ENCODE data around the gene PLEKHA6.

Gene PLEKHA6

DNA sequence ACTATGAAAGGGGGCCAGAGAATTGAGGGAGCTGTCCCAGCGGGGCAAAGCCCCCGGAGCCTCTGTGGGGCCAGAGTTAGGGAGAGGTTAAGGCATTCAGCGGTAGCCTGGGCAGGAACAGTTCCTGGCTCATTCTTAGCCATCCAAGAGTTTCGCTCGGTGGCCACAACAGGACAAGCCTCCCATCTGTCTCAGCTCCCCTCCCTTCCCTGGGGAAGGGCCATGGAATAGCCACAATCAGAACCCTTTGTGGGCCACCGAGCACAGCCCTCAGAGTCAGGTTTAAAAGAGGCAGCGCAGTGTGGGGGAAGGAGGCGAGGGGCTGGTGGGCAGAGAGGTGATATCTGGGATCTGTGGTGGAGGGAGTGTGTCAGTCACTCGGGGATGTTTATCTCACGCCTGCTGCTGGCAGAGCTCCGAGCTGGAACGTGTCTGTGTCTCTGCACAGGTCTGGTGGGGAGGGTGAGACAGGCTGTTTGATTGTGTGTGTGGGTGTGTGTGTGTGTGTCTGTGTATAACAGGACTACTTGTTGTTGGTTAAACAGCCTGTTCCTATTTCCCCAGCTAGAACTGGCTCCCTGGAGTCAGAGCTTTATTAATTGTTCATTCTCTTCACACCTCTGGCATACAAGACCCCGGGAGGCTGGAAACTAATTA lies 96.3 kb downstream of the PLEKHA6 start:
- peak in 22 of 58 donors; percentile 30 to 71 (median 53) for DNase-seq

DNA sequence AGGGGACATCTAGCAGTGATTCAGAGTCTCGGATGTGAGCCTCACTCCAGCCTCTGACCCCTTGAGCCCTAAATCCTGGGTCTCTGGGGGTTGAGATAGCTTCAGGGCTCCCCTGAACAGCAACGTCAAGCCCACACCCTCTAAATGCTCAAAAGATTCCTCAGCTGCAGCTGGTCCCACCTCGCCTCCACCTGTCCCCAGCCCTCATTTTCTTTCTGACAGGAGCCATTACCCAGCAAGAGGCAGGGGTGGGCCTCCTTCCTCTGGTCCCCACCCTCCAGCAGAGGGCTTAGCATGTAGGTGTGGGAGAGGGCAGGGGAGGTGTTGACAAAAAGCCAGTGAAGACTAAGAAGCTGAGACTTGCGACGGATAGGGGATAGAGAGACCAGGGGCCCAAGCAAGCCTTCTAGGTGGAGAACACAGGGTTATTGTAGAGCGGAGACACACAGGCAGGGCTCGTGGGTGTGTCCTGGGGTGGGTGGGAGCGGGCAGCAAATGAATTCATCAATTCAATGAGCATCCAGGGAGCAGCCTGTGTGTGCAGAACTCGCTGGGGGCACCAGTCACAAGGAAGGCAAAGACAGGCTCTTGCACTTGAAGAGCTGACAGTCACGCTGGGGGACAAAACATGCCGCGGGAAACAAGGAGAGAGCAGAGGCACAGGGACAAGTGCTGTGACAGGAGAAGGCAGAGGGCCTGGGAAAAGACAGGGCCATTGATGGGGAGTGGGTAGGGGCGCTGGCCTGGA lies 97.0 kb downstream of the PLEKHA6 start:
- DNase-seq, result peak in 12 of 58 donors; percentile 36 to 71 (median 54)

DNA sequence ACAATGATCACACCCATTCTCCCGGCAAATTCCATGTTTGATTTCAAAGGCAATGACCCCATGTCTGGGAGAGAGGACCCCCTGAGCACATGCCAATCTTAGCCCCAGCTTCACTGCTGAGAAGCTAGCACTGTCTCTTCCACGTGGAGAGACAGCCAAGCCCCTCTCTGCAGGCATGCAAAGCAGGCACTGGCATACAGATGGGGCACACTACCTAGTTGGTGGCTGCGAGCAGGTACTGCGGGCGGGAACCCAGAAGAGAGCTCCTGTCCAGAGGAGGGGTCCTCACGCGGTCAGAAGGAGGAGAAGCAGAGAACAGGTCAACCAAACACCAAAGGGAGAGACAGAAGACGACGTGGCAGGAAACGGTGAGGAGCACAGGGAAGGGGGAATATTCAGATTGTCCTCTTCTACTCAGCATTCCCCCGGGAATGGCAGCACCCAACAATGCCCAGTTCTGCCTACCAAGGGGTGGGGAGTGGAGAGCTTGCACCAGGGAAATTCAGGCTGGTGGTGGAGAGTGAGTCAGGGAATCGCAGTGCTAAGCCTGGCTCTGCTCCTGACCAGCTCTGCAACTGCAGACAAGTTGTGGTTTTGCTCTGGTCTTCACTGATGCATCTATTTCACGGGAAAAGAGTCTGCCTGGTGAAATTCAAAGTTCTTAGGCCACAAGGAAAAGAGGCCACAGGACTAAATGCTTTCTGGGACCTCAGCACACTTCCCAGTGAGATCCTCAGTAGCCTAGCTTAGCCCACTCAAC lies 97.8 kb downstream of the PLEKHA6 start:
- DNase-seq, result no peak

DNA sequence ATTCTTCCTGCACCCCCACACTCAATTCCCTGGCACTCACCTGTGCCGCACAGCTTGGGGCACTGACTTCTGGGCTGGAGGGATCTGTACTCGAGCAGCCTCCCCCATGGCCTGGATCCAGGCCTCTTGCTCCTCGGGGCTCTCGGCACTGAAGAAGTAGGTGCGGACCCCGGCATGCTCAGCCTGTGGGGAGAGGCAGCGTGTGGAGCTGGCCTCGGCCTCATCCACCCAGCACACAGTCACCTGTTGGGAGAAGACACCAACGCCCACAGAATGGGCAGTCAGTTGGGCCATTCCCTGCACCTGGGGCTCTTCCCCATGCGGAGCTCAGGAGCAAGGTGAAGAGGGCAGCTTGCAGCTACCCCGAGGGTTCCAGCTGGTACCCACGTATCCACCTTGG lies 98.5 kb downstream of the PLEKHA6 start:
- no peak for DNase-seq

DNA sequence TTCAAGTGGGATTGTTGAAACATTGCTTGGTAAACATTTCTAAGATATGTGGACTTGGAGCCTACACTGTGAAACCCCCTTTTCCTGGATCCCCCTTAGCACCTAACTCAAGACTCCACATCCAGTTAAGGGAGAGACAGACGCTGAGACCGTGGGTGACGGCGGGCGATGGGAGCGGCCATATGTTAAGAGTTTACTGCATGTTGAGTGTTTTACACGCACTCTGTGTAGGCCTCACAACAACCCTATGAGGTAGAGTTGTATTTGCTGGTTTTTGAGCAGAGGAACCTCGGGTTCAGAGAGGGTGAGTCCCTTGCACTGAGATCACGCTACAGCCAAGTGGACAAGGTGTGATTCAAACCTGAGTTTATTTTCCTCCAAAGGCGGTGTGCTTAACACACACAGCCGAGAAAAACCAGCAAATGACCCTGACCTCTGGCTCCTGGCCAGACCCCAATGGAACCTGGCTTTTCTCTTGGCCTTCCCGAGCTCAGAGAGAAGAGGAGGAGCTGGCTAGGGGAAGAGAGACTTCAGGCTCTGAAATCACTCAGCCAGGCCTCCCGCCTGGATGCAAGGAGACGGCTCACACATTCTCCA lies 99.0 kb downstream of the PLEKHA6 start:
- DNase-seq, result no peak

DNA sequence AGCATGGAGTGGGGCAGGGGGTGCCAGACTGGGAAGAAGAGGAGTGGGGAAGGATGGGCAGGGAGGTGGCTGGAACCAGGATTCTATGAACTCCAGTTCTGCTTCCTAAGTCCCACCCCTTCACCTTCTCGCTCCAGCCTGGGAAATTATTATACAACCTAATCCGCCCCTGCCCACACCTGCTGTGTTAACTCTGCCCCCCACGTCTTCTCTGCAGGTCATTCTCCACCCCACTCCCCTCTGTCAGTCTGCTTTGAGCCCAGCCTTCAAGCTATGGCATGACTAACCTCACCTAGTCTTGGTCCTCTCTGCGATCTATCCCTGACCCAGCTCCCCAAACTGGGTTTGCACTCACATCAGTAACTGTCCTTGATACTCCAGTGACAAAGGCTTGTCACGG lies 99.9 kb downstream of the PLEKHA6 start:
- DNase-seq, result no peak

DNA sequence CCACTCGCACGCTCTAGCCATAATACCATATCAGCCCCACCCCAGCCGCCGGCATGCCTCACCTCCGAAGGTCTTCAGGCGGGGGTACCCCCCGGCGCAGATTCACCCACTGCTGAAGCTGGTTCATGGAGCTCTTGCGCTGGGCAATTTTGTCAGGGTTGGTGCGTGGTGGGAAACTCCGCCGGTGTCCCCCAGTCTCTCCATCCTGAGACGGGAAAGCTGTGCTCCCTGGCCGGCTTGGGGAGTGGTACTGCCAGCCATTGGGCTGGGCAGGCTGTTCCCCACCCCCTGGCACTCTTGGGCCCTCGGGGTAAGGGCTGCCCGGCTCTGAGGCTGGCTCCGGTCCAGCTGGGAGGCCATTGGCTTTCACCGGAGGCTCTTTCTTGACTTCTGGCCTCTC lies 100.5 kb downstream of the PLEKHA6 start:
- DNase-seq, result no peak

DNA sequence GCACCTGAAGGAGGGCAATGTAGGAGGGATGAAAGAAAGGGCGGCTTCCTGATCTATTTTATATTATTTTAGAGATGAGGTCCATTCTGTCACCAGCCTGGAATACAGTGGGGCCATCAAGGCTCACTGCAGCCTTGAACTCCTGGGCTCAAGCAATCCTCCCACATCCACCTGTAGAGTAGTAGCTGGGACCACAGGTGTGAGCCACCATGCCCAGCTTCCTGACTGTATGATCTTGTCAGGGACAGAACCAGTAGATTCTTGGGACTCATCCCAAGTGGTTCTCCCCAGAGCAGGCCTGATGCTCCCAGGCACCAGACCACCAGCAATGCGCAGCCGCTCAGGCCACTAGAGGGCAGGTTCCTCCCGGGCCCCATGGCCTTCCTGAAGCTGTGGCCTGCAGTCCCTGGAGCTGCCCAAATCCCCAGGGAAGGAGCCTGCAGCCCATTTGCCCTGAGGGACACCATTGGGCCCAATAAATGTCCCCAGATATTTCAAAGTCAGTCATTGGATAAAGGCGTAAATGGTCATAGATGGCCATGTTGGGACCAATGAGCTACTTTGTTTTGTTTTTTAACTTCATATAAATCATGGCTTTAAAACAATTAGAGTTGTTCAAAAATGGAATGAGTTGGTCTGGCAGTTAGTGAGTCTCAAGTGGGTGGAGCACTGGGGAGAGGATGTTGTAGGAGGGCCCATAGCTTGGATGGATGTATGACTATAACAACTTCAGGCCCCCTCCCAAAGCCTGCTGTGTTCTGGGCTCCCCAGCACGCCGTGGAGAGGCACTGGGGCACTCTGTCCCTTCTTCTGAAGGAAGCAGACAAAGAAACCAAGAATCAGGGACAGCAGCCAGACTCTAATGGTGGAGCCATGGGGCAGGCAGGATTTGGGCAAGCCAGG lies 101.3 kb downstream of the PLEKHA6 start:
- peak in 43 of 58 donors; percentile 23 to 79 (median 49) for DNase-seq

DNA sequence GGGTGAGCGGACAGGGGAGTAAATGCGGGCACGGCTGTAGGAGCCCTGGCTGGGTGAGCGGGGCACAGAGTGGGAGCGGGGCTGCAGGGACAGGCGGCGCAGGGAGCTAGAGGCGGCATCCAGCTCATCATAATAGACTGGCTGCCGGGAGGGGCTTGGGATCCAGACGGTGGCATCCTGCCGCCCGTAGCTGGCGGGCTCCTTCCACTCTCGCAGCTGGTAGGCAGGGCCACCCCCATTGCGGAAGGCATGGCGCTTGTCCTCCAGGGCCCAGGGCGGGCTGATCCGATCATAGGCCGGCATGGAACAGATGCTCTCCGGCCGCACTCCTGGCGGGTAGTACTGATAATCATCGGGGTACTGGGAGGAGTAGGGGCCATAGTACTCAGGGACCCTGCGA lies 102.3 kb downstream of the PLEKHA6 start:
- DNase-seq, result peak in 9 of 58 donors; percentile 16 to 52 (median 32)

DNA sequence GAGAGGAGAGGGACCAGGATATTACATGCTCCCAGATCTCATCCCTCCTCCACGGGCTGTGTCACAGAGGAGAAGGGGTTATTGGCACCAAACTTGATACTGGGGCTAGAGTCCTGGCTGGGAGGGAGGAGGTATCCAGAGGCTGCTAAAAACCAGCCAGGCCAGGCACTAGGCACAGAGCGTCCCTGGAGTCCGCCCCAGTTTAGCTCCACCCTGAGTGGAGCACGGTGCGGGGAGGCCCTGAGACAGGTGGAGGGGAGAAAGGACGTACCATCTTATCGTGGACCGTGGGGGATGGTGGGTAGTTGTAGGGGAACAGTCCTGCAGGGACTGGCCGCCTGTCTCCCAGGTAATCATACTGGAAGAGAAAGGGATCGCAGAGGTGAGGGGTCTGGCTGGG lies 103.2 kb downstream of the PLEKHA6 start:
- no peak for DNase-seq

DNA sequence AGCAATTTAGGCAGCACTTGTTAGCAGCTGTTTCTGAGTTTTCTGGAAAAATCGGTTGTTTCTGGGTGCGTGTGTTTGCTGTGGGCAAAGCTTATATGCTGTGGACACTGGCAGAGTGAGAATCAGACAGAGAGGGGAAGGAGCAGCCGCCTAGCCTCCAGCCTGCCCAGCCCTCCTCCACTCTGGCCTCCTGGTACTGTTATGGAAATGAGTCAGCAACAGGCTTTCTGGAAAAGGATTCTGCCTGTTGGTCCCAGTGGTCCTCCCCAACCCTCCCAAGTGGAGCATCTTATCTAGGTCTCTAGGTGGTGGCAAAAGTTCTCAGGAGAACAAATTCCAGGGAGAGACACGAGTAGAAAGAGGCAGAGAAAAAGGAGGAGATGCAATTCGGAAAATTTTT lies 103.8 kb downstream of the PLEKHA6 start:
- DNase-seq, result no peak

DNA sequence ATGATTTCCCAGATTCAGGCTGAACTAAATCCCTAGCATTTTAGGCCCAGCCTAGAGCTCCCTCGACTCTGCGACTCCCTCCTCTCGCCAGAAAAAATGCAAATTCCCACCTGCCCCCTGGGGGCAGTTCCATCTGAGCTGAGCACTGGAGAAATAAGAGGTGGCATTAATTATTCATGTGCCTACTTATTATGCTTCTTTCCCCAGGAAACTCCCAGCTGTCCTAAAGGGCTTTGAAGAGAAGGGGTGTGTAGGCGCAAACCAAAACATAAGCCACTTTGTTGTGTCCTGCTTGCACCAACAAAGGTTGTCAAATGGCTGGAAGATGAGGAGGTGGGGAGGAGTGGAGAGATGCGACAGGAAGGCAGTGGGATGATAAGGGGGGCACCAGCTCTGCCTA lies 104.5 kb downstream of the PLEKHA6 start:
- peak in 1 of 58 donors; percentile 12 for DNase-seq

DNA sequence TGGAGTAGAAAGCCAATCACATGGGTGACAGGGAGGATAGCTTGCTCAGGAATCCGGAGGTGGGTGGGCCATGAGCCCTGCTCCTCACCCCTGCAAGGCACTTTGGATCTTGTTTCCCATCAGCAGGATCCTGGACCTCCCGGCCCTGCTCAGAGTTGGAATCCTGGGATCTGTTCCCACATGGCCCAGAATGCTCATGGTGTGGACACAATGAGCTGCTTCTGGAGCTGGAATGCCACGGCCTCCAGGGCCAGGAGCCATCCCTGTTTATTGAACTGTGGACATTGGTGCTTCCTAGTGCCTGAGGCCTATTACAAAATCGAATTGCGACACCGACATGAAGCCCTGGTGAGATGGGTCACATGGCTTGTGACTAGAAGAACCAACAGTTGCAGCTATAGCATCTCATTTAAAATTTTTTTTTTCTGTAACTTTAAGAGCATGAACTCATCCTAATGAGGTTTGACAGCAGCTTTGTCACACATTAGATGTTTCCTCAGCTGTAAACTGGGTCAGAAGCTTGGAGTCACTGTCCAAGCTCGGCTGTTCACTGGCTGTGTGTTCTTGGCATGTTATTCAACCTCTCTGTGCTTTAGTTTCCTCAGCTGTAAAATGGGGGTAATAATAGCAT lies 105.6 kb downstream of the PLEKHA6 start:
- no peak for DNase-seq

DNA sequence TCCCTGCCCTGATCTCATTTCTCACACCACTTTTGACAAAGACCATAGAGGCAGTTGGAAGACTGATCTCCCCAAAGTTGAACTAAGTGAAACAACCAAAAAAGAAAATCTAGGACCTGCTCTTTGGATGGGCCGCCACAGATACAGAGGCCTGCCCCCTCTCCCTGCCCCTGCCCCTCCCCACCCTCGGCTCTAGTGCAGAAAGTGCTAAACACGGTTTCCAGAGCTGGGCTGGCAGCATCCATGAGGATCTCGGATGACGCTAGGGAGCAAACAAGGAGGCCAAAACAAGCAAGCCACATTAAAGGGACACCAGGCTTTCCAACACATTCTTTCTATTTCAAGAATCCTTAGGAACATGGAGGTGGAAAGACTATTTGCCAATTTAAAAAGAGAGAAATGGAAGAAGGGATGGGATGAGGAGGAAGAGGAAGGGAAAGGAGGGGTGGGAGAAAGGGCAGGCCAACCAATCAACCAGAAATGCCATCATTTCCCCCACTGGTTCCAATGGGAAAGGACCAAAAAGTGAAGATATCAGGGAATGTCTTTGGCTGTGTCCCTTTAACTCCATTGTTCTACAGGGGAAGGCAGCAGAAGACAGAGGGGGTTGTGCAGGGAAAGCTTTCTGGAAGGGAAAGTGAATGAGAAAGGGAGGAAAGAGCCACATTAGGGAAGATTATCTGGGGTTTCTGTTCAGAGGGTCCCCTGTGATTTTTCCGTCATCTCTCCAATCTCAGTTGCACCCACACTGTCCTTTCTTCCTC lies 107.6 kb downstream of the PLEKHA6 start:
- no peak for DNase-seq

DNA sequence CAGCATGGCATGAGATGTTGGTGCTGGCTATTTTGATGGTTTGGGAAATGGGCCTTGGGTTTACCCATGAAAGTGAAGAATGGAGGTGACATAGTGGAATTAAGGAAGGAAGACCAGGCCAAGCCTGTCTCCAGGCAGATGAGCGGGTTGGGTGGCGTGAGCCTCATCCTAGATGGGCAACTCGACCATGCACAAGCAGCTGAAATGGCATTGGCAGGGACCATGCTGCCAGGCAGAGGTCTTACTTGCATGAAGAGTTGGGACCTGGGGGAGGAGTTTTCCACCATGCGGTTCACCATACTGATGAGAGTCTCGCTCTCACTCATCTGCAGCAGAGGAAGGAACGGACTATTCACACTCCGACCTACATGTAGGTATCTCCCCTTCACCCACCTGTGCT lies 108.4 kb downstream of the PLEKHA6 start:
- no peak for DNase-seq

DNA sequence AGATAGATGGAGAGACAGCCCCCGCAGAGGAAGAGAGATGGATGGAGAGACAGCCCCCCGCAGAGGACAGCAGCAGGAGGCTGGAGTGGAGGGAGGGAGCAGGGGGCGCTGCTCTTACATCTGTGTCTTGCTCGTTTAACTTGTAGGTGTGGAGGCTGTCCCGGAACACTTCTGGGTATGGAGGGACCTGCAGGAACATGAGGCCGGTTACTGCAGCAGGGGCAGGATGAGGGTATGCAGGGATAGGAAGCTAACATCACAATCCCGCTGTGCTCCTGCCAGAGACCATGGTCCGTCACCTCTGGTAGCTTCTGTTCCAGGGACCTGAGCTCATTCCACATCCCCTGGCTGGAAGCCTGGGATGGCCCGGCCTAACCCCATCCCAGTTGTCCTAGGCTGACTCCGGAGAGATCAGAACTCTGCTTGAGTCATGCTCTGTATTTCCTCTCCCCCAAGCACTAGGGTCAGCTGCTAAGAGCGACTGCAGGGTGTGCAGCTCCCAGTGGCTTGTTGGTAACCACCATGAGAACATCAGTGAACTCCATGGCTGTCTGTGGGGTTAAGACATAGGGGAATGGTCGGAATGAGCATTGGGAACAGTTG lies 109.2 kb downstream of the PLEKHA6 start:
- peak in 1 of 58 donors; percentile 22 for DNase-seq

DNA sequence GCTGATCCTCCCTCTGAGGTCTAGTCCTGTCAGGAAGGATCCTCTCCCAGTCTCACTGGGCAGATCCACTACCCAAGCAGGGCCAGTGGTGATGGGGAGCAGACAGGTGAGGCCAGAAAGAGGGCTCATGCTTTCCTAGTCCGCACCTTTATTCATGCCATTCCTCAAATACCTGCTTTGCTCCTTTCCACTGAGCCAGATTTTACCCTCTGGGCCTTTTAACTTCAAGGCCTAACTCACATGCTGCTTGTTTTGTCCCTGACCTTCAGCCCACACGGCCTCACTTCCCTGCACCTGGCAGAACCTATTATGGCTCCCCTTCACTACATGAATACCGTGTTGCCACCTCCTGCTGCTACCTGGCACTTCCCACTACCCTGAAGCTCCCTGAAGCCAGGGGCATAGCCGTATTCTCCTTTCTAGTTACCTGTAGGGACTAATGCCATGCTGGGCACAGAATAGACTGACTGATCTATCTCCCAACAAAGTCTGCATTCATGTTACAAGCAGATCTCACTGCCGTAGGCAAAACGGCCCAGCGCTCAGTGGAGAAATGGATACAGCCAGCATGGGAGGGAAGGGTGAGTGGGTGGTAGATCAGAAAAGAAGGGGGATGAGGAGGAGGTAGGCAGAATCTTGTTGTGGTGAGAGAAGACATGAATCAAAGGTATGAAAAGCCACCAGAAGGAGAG lies 109.8 kb downstream of the PLEKHA6 start:
- DNase-seq, result peak in 11 of 58 donors; percentile 20 to 64 (median 37)

DNA sequence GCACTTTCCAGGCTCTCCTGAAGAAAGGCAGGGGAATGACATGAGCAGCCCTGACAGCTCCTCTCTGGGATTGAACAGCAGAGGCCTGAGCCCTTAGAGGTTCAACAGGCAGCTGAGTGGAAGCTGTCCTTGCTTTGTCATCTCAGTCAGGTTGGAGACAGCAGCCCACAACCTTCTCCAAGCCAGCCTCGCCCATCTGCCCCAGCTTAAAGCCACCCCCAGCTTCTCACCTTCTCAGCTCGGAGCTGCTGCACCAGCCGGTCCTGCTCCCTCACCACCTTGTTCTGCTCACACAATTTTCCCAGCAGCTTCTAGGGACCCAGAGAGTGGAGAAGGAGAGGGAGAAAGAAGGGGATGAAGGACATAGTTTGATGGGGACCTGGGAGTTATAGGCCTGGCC lies 110.8 kb downstream of the PLEKHA6 start:
- DNase-seq, result peak in 20 of 58 donors; percentile 22 to 84 (median 38)

Measured in anterior cingulate cortex (tissue), 58 donors.